T follicular helper cell (primary cell): ENCODE data around the gene CFAP58.
A peak's percentile ranks its signal among the peaks of the same experiment; 100 is the strongest.

Experiments used
- DNase-seq: peaks from one replicate; pipeline ENCODE4 v3.0.0-alpha.2; 2020; ENCODE audit warnings: low read depth

CFAP58 gene

DNA sequence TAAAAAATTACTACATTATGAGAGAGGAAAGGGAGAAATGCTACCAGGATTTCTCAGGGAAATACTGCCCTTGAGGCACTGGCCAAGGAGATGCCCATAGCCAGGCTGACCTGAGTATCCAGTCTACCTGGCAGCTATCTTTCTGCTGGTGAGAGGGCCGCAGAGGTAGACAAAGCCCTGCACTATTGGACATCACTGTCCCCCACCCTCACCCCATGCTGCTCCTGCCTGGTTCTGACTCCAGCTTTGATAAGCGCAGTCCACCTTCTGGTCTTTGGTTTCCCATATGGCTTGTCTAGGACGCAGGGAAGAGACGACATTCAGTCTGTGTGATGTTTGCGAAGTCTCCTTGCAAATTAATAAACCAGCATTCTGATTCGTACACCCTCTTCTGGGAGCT is 19.1 kb upstream of the CFAP58 start:
- no peak for DNase-seq

DNA sequence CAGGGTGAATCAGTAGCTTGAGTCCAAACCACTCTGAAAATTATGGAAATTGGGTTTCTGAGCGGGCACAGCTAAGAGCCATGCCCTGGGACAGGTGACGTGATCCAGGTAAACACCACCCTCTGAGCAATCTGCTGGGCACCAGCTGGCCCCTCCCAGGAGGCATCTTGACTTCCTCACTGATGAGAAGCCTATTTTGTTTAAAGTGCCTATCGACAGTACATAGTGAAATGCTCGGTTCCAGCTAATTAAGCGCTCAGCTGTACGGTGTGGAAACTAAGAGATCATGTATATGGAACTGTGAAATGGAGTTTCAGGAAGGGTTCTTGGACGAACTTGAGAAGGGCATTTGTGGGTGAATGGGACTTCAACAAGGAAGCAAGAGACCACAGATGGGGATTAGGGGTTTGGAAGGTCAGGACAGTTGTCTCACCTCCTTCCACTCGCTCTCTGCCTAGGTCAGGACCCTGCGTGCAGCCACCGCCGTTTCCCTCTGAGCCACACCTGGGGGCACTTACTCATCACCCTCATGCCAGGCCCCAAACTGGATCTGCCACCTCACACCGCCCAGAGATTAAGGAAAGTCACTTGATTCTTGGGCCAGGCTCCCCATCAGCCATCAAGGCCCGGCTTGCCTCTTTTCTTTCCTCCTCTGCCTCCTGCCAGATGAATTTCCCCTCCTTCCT is 18.5 kb upstream of the CFAP58 start:
- no peak for DNase-seq

DNA sequence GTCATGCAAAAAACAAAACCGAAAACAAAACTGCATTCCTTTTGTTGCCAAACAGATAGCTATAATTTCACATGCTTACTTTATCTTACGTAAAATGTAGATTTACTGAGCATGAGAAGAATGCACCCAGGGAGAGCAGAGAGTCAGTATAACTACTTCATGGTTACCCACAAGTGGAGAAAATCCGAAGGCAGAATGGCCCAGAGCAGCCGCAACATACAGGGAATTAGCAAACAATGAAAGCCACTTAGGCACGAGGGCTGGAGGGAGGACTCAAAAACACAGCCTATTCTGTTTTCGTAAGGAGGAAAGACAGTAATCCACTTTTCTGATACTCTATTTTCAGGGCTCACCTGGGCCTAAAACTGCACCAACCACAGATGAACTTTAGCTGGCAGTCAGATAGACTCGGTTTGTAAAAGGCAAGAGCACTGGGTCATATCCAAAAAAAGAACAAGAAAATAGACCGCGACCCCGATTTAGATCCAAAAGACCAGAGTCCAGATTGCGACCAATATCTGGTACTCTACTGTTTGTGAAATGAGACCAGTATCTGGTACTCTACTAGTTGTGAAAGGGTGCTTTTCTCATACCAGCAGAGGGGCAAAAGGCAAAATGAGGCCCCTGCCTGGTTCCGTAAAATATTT is 16.7 kb upstream of the CFAP58 start:
- DNase-seq = no peak

- DNase-seq = no peak
These were observed 16.1 kb upstream of the CFAP58 start for GRCh38 chr10:104337521-104337984.

GRCh38 chr10:104337985-104338735 is 15.5 kb upstream of the CFAP58 start, which contains the start of gene ITPRIP:
ITPRIP (minus strand) TSS chr10:104338465; CDS start chr10:104316051, 22,414 bp downstream.
- peak; percentile 62 for DNase-seq

GRCh38 chr10:104339469-104340110 is 14.0 kb upstream of the CFAP58 start:
- DNase-seq = no peak

DNA sequence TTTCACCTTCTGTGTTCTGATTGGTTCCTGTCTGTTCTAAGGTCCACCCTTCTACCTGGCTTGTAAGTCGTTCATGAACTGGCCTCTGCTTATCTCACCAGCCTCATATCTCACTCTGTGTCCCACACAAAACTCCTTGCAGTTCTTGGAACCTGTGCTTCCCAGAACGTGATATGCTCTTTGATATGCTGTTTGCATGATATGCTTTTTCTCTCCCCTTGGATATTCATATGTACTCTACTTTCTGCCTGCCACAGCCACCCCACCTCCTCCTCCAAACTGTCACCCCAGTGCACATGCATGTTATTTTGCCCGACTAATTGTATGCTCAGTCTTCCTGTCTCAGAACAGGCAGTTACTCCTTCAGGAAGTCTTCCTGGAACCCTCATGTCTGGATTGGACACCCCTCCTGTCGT is 13.5 kb upstream of the CFAP58 start:
- DNase-seq = no peak

DNA sequence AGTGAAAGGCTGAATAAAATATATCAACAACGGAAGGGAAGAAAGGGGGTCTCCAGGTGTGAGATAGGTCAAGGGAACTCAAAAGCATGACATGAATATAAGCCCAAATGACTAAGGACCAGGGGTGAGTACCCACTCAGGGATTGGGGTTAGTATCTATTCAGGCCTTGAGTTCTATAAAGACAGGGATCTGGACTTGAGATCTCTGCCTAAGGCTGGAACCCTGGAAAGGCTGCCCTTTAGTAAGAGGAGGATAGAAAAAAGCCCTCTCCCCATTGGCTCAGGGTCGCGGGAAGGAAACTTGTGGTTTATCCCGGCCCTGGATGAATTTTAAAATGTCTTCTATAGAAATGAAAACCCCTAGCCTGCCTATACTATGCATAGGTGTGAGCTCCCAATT is 13.0 kb upstream of the CFAP58 start:
- DNase-seq = no peak

DNA sequence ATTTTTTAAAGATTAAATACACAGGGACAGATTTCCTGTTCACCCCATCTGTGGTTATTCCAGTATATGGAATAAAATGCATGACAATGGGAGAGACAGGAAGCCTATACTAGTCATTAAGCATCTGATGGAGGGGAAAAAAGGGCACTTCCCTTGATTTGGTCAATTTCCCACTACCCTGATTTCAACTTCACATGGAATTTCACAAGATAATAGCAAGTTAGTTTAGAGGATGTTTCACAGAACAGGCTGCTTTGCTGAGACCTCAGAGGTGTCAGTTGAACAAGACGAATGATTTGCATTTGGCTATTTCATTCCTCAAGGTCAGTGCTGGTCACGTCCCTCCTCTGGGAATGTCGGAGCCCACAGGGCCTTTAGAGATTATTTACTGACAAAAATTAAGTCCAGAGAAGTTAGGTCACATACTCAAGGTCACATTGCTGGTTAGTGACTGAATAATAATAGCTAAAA is 10.7 kb upstream of the CFAP58 start:
- no peak for DNase-seq

DNA sequence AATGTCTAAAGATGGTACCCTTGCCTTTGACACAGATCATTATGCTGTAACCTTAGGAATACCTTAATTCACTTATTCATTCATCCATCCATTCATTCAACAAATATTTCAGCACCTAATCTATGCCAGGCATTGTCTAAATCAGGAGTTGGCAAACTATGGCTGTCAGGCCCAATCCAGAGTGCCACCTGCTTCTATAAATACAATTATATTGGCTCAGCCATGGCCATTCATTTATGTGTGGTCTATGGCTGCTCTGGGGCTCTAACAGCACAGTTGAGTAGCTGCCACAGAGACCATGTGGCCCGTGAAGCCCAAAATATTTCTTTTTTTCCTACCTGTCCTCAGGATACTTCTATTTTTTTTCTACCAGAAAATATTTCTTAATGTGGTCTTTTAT is 9.4 kb upstream of the CFAP58 start:
- DNase-seq = no peak

DNA sequence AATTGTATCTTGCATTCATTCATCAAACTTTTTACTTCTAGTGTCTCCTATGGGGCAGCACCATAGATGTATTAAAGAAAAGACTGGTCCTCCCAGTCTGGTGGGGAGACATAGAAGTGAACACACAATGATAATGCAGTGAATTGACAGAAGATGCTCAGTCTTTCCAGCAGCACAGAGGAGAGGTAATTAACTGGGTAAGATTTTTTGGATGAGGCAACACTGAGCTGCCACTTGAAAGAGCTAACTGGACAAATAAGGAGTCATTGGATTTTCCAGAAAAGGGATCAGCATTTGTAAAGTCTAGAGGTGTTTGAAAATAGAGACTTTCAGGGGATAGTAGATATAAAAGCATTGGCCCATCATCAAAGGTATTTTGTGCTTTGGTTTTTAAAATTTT is 8.1 kb upstream of the CFAP58 start:
- no peak for DNase-seq

DNA sequence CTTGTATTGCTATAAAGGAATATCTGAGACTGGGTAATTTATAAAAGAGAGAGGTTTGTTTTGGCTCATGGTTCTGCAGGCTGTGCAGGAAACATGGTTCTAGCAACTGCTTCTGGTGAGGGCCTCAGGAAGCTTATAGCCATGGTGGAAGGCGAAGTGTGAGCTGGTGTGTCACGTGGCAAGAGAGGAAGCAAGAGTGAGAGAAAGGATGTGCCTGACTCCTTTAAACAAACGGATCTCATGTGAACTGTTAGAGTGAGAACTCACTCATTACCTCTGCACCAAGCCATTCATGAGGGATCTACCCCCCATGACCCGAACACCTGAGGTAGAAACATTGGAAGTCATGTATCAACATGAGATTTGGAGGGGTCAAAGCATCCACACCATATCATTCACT is 7.7 kb upstream of the CFAP58 start:
- no peak for DNase-seq

GRCh38 chr10:104347295-104348045 is 6.2 kb upstream of the CFAP58 start:
- DNase-seq = no peak

DNA sequence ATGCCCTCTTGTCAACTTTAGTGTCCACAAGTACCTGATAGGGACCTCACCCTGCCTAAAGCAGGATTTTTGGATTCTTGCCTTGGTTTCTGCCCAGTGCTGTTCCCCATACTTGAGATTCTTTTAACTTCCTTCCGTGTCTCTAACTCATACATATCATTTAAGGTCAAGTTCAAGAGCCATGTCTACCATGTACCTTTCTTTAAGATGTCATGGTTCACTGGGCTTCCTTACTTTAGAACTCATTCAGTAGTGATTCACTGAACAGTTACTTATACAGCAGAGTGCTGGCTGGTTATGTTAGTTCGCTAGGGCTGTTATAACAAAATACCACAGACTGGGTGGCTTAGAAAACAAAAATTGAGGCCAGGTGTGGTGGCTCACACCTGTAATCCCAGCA is 5.0 kb upstream of the CFAP58 start:
- no peak for DNase-seq

GRCh38 chr10:104349623-104350126 is 4.0 kb upstream of the CFAP58 start:
- no peak for DNase-seq

- DNase-seq = no peak
These were observed 3.5 kb upstream of the CFAP58 start for GRCh38 chr10:104350127-104350635.

DNA sequence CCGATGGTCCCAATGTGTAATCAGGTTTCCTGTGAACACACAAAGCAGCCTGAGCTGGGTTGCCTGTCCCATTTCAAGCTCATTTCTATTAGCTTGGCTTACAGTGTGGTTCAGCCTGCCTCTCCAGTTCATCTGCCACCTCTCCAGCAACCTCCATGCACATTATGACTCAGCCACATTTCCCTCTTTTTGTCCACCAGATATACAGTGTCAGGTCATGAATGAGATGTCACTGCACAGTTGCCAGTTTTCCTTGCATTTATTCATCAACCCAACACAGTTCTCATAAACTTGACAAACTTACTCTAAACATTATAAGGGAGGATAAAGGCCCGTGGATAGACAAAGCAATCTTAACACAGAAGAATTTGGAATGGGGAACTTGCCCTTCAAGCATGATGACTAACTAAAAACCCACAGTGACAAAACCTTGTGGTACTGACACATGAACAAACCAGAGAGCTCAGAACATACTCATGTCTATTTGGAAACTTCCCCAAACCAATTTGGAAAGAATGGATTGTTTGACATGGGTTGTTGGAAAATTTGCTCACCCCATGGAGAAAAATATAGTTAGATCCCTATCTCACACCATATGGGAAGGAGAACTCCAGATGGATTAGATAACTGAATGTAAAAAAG is 2.5 kb upstream of the CFAP58 start:
- DNase-seq = no peak

DNA sequence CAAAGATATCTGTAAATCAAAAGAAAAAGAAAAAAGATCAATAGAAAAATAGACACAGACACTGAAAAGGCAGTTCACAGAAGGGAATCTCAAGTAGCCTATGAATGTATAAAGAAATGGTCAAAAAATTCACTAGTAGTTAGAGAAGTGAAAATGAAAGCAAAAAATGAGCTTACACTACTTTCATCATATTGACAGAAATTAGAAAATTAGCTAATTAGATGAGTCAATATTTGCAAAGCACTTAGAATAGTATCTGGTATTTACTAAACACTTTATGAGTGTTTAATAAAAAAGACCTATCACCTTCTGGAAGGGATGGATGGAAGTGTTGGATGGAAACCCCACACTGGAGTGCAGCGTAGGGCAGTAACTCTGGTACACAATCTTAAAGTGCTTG is 1.7 kb upstream of the CFAP58 start:
- no peak for DNase-seq

- no peak for DNase-seq
These were observed 6.2 kb downstream of the CFAP58 start for GRCh38 chr10:104359811-104360210.

GRCh38 chr10:104367904-104368303 is 14.3 kb downstream of the CFAP58 start:
- DNase-seq = no peak

- DNase-seq = no peak
These were observed 14.7 kb downstream of the CFAP58 start for GRCh38 chr10:104368381-104368780.
